Endothelial cell (in vitro differentiated cells): ENCODE measurements around the gene PLEKHG3. TPM values are rescaled to one million over a fixed set of nuclear protein-coding genes. Genes with fewer than 3 reads are reported as not detected.
A peak's percentile ranks its signal among the peaks of the same experiment; 100 is the strongest.

ENCODE experiments used
- DNase-seq: peaks from one replicate; pipeline ENCODE4 v3.0.0; 2021; ENCODE audit warnings: low spot score
- H3K27ac Mint-ChIP-seq: one replicate; pipeline ENCODE4 v1.8.0; 2021; ENCODE audit warnings: mixed read lengths, inconsistent platforms; ENCODE audit not compliant: unreplicated experiment
- H3K27me3 Mint-ChIP-seq: one replicate; pipeline ENCODE4 v1.8.0; 2021; ENCODE audit warnings: mild to moderate bottlenecking, moderate library complexity, mixed read lengths, inconsistent platforms; ENCODE audit not compliant: unreplicated experiment
- H3K36me3 Mint-ChIP-seq: one replicate; pipeline ENCODE4 v1.8.0; 2021; ENCODE audit warnings: mild to moderate bottlenecking, low read depth, mixed read lengths, inconsistent platforms; ENCODE audit not compliant: unreplicated experiment
- H3K4me1 Mint-ChIP-seq: one replicate; pipeline ENCODE4 v1.8.0; 2021; ENCODE audit warnings: mild to moderate bottlenecking, mixed read lengths, inconsistent platforms; ENCODE audit not compliant: unreplicated experiment
- H3K4me3 Mint-ChIP-seq: one replicate; pipeline ENCODE4 v1.8.0; 2021; ENCODE audit warnings: mild to moderate bottlenecking, mixed read lengths, inconsistent platforms; ENCODE audit not compliant: unreplicated experiment
- H3K9me3 Mint-ChIP-seq: one replicate; pipeline ENCODE4 v1.8.0; 2021; ENCODE audit warnings: mixed read lengths, inconsistent platforms; ENCODE audit not compliant: unreplicated experiment
- total RNA-seq: library from RNA; stranded (reverse); fragmentation: NEBNext Ultra II Directional; extraction: Animal tissue kit (Norgen Biotek cat#: 25700); gene quantifications from one replicate; pipeline ENCODE4 v1.2.1, GENCODE V29; 2021; ENCODE audit not compliant: unreplicated experiment
- TF ChIP-seq, protein P1 (sequence below): fragments of 200-600 bp; sonication (generic); IDR thresholded peaks from one replicate; pipeline ENCODE4 v1.5.0; 2021; ENCODE audit warnings: antibody characterized with exemption; ENCODE audit not compliant: unreplicated experiment

Gene PLEKHG3
- total RNA-seq, 1 donor from 2014 or later: 31.4 TPM

- Mint-ChIP-seq H3K4me1 (peaks cover 58% of the 10 kb centered on the region), H3K36me3 (peaks cover 13% of the 10 kb centered on the region)
Observed at GRCh38 chr14:64706119-64706592, 1.9 kb downstream of the PLEKHG3 start.

DNA sequence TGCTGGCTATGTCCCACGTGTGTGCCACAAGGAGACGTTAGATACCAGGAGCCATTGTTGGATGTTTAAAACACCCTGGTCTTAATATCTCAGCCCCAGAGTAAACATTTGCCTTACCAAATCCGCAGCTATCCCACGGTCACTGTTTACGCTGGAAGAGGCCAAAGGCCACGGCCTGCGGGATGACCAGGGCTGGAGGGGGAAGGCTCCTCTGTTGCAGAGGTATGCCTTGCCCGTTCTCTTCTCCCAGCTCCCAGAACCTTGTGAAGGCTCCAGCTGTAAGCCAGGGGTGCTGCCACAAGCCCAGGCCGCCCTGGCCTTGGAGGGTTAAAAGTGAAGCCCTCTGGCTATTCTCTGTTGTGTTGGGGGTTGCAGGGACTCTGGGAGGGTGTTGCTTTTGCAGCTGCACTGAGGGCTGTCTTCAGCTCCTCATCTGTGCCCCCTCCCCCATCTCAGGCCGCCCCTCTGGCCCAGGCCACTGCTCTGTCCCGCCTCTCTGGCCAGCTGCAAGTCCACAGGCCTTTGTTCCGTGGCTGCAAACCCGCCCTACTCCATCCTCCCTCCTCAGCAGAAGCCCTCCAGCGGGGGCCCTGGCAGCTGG, 2.5 kb downstream of the PLEKHG3 start:
- peaks cover 58% of the 10 kb centered on the region for H3K4me1 Mint-ChIP-seq
- peaks cover 12% of the 10 kb centered on the region for H3K27me3 Mint-ChIP-seq
- no peaks in the 10 kb centered on the region for H3K9me3 Mint-ChIP-seq
- H3K27ac Mint-ChIP-seq: peak overlapping the region; percentile 19
- TF ChIP-seq, protein P1, sequence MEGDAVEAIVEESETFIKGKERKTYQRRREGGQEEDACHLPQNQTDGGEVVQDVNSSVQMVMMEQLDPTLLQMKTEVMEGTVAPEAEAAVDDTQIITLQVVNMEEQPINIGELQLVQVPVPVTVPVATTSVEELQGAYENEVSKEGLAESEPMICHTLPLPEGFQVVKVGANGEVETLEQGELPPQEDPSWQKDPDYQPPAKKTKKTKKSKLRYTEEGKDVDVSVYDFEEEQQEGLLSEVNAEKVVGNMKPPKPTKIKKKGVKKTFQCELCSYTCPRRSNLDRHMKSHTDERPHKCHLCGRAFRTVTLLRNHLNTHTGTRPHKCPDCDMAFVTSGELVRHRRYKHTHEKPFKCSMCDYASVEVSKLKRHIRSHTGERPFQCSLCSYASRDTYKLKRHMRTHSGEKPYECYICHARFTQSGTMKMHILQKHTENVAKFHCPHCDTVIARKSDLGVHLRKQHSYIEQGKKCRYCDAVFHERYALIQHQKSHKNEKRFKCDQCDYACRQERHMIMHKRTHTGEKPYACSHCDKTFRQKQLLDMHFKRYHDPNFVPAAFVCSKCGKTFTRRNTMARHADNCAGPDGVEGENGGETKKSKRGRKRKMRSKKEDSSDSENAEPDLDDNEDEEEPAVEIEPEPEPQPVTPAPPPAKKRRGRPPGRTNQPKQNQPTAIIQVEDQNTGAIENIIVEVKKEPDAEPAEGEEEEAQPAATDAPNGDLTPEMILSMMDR: no peak
- peaks cover 13% of the 10 kb centered on the region for H3K36me3 Mint-ChIP-seq
- DNase-seq: peak; percentile 38
- peak overlapping the region; percentile 71 for H3K4me3 Mint-ChIP-seq

More at GRCh38 chr14:64706119-64706592, 1.9 kb downstream of the PLEKHG3 start:
- H3K27me3 Mint-ChIP-seq: peaks cover 12% of the 10 kb centered on the region
- H3K27ac Mint-ChIP-seq: no peak overlapping the region
- H3K4me3 Mint-ChIP-seq: peak overlapping the region; percentile 90
- TF ChIP-seq, protein P1: no peak
- no peaks in the 10 kb centered on the region for H3K9me3 Mint-ChIP-seq
- no peak for DNase-seq

DNA sequence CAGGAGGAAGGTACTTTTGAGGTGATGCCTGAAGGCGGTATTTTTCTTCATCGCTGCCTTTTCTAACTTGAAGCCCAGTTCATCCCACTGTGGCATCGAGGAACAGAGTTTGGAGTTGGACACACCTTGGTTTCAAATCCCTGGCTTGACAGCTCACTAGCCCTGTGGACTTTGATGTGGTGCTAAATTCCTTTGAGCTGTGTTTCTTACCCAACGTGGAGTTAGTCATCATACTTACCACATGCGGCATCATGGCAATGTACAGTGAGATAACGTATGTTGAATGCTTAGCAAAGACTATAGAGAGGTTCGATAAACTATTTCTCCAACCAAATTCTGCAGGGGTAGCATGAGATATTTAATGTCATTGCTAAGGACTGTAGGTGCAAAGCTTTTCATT, 3.4 kb downstream of the PLEKHG3 start:
- Mint-ChIP-seq H3K36me3 (peaks cover 15% of the 10 kb centered on the region), H3K27me3 (peaks cover 12% of the 10 kb centered on the region), H3K27ac (peak overlapping the region; percentile 19), H3K4me1 (peaks cover 55% of the 10 kb centered on the region), H3K4me3 (peak overlapping the region; percentile 71), H3K9me3 (no peaks in the 10 kb centered on the region)
- TF ChIP-seq, protein P1: no peak
- no peak for DNase-seq

GRCh38 chr14:64708148-64709004, 4.2 kb downstream of the PLEKHG3 start:
- Mint-ChIP-seq H3K9me3 (no peaks in the 10 kb centered on the region), H3K36me3 (peaks cover 22% of the 10 kb centered on the region), H3K4me1 (peaks cover 50% of the 10 kb centered on the region), H3K4me3 (no peak overlapping the region), H3K27ac (no peak overlapping the region), H3K27me3 (peaks cover 8% of the 10 kb centered on the region)
- no peak for DNase-seq
- TF ChIP-seq, protein P1: no peak
